CD4-positive, alpha-beta T cell treated with Interleukin-15 for 4 hours (primary cell): Measurements from ENCODE around the gene SF1.

Experiments
- DNase-seq: peaks from one replicate; pipeline ENCODE4 v3.0.0-alpha.2; 2020; ENCODE audit warnings: low spot score

The SF1 gene

DNA sequence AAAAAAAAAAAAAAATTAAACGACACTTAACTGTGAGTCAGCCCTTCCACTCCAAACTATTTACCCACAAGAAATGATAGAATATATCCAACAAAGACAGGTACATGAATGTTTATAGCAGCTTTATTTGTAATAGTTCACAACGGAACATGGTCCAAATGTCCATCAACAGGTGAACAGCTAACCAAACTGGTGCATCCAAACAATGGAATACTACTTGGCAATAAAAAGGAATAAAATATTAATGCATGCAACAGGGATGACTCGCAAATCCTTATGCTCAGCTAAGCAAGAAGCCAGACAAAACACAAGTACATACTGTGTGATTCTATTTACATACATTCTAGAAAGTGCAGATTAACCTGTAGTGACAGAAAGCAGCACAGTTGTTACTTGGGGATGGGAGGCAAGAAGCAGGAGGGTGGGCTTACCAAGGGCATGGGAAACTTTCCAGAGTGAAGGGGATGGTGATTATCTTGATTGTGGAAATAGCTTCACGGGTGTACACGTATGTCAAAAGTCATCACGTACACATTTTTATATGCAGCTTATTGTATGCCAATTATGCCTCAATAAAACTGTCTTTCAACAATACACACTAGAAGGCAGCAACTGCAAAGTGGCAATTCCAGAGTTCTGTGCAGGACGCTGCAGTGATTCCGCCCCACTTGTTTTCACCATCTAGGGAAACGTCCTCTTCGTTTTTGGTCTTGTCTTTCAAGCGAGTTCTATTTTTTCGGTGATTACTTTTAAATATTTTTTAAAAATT is 6.7 kb upstream of the SF1 start:
- DNase-seq = no peak

DNA sequence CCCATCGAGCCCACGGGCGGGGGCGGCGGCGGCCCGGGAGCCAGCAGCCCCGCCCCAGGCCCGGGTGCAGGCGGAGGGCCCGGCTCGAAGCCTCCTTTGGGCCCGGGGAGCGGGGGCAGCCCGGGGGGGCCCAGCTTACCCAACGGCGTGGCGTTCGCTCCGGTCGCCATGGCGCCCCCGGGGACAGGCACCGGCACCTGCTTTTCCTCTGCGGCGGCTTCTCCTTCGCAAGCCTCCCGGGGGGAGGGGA is 194 bp downstream of the SF1 start:
- no peak for DNase-seq

DNA sequence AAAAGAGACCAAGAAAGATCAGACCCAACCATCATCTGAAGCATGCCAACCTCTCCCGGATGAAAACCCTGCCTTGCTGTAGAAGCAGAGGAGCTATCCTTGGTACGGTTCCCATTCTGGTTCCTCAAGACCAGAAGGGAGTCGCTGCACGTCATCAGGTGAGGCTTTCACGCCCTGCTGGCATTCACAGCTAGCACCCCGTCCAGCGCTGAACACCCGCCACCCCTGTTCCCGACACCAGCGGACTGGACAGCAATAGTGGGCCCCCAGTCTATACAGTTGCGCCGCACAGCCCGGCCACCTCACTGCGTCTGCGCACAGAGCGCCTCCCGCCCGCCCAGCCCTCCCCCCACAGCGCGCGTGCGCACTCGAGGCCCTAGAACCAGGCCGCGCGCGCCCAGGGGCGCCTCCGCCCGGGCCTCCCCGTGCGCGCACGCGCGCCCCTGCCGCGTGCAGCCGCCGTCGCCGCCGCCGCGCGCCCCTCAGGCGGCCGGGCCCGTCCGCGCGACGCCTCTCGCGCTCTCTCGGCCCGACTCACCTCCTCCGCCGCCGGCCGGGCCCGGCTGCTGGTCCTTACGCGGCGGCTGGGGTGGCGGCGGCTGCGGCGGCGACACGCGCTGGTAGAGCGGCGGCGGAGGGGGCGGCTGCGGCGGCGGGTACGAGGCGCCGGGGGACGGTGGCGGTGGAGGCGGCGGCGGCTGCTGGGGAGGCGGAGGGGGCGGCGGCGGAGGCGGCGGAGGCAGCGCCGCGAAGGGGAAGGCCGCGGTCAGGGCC is 706 bp downstream of the SF1 start:
- DNase-seq = peak; percentile 79

DNA sequence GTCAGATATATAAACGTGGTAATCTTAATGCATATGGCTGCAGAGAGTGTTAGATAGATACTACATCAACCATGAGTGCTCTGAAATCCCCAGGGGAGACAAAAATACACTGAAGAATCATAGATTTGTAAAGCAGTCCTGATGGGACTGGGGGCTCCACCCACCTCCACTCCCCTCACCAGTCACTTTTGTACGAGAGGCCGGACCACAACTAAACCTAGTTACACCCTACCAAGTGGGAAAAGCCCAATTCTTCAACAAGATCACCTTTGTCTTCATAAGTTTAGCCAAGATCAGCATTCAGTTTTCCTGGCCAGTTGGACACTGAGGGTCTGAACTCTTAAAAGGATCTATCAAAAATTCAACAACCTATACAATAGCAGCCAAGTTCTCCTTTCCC is 1.5 kb downstream of the SF1 start:
- DNase-seq = no peak

DNA sequence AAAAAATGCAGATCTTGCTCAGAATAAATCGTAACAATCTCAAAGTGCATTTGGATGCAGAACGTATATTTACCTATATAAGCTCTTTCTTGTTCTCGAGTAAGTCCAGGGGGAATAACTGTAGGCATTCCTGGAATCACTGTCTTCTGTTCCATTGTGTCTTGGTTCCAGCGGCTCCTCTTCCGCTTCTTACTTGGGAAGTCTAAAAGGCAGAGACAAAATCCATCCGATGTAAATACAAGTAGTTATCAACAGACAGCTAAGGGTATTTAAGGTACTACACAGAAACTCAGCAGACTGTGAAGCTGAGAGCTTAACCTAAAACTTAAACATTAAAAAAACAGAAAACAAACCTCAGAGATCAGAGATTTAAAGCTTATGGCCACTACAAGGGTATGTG is 1.9 kb downstream of the SF1 start:
- DNase-seq = no peak

DNA sequence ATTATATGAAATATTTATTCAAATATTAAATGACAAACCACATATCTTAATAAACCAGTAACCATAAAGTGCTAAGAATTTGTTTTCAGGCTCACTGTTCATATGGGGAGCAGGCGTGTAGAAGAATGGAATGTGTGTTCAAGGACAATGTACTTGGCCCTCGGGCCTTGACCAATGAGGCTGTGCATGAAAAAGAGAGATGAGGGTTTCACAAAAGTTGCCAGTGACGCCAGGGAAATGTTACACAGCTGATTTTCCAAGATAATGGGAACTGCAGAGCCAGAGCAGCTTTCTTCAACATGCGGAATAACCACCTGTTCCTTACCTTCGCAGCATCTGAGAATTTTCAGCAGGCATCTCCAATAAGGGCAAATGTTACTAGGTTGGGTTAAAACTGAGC is 4.2 kb downstream of the SF1 start:
- DNase-seq = no peak

DNA sequence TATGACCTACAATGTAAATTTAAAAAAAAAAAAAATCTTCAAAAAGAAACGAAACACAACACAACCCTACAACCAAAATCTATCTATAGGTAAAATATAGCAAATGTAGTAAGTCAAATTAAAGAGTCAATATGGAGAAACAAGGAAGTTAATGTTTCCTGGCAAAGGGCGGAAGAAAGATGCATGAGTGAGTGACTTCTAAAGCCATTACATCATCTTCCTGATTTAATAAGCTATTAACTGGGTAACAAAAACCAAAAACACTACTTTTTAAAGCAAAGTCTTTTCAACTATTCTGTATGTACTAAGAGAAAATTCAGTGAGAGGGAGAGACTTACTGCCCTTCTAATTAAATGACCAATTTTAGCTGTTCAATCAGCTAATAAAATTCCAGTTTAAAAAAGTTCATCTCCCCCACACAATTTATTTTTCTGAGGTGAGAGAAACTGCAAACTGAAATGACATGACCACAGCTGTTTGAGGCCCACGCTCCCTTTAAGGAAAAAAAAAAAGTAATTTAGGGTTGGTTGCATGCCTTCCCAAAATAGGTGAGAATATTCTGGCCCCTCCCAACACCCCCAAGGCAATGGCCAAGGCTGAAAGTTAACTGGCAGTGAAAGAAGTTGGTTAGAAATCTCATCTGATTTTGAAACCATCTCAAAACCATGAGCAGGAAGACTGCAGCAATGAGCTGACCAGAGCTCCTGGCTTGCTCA is 5.9 kb downstream of the SF1 start:
- no peak for DNase-seq

DNA sequence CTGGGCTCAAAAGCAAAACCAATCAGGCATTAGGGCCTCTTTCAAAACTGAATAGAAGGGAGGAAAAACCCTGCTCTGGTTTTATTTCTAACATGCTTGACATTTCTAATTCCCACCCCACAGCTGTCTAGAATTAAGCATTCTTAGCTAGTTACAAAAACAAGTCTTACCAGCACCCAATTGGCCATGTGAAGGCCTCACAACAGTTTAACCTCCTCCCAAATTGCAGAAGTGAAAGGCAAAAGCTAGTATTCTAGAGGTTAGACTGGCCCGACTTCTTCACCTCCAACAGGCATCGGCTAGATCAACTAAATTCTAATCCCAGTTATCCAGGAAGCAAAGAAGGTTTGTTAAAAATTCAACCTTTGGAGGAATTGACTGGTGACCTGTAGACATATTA is 6.5 kb downstream of the SF1 start:
- no peak for DNase-seq

DNA sequence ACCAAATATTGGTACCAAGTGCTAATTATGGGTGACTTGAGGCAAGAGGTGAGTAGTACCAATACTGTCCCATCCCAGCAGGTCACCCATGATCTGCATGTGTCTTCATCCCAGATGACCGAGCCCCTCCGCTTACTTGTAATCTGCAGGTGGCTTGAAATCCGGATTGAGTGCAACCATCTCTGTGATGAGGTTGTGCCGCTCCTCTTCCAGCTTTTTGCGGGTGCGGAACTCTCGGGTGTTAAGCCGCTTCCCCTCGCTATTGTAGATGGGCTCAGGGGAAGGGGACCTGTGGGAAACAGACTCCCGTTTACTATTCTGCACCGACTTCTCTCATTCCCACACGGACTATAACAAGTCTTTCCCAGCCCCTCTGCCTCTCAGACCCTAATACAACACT is 8.2 kb downstream of the SF1 start:
- no peak for DNase-seq

DNA sequence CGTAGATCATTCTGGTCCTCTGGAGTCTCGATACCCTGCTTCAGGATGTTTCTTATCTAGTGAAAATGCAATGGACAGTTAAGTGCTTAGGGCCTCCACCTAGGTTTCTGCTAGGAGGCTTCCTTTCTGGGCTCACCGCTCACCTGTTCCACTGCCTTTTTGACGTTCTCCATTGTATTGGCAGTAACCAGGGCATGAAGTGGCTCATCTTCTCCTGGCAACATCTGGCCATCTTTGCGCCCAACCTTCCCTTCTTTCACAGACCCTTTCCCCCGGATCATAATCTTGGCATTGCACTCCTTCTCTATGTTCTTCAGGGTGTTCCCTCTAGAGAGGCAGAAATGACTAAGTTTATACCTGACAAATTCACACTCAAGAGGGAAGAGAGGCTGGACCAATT is 9.1 kb downstream of the SF1 start:
- no peak for DNase-seq

DNA sequence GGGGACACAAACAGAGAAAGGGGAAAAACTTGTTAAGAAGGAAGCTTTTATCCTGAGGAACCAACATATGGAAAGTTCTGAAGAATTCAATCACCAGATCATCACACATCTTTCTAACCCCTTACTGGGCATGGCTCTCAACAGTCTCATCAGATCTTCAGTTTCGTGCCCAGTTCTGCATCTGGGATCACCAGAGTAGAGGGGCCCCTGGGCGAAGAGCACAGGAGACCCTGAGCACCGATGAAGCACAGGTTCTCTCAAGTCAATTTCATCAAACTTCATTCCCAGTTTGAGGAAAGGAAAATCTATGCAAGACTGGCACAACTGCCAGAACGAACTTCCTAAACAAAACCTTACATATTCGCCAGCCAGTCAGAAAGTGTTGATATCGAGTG is 10.0 kb downstream of the SF1 start:
- no peak for DNase-seq

DNA sequence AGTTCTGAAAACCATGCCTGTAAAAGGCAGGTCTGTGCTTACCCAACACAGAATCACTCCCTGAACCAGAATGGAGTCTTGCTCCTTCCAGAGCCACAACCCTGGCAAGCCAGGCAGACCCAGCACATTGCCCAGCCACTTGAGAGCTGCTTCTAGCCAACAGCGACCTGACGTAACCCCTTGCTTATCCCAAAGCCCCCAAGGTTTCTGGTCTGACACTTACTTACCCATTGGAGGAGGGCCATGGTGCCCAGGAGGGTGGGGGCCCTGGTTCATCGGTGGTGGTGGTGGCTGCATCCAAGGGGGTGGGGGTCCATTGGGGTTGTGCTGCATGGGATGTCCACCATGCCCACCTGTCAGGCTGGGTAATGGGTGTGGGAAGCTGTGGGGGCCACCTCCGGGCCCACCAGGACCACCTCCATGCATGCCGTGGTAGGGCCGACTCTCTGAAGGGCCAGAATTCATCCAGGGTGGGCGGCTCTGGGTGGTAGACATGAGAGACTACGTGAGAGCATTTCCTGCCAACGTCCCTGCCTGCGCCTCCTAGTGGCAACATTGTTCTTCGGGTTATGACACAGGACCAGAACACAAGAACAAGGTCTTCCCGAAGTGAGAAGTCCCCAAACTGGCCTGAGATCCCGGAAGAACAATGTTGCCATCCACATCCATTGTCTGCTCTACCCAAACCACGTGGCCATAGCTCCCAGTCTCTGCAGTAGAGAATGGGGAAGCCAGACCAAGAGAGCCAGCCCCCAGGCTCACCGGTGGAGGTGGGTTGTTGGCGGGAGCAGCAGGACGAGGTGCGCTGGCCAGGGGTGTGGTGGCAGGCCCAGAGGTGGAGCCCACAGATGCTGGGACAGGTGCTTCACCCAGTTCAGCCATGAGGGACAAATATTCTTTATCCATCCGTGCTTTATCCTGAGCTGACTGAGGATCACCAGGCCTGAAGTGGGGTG is 10.7 kb downstream of the SF1 start:
- DNase-seq = peak; percentile 82

DNA sequence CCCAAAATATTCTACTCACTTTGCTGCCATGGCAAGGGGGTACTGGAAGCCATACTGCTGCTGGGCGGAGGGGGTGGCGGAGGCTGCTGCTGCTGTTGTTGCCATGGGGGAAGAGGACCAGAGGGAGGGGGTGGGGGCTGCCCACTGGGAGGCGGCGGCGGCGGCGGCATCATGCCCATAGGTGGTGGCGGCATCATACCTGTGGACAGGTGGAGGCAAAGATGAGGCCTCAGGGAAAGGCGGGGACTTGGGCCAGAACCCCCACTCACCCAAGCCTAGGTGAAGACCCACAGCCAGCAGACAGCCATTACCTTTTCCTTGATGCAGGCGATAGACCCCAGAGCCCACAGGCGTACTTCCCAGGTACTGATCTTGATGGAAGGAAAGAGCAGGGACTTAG is 11.5 kb downstream of the SF1 start:
- no peak for DNase-seq

DNA sequence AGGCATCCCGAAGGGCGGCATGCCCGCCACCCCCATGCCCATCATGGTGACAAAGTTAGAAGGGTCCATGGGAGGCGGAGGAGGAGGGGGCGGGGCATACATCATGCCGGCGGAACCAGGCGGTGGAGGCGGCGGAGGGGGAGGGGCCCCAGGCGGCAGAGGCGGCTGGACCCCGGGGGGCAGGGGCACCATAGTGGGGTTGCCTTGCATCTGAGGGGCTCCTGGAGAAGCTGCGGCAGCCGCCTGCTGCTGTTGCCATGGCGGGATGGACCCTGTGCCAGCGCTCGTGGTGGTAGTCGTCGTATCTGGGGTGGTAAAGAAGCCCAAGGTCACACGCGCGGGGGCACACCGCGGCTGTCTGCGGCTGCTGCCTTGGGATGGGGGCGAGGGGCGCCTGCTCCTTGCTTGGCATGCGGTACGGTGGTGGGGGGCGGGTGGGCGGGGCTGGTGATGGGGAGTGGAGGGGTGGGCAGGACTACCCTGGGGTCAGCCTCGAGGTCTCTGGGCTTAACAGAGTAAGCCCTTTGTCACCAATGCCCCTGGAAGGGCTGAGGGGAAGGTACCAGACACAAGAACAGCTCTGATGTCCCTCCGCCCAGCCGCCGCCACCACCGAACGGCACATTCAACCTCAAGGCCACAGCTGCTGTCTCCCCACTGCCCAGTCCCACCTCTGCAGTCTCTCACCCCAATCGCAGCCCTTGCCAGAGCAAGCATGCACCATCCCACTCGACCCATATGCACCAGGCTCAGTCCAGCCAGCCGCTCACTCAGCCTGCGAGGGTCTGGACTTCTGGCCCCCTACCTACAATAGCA is 12.3 kb downstream of the SF1 start:
- DNase-seq = no peak

DNA sequence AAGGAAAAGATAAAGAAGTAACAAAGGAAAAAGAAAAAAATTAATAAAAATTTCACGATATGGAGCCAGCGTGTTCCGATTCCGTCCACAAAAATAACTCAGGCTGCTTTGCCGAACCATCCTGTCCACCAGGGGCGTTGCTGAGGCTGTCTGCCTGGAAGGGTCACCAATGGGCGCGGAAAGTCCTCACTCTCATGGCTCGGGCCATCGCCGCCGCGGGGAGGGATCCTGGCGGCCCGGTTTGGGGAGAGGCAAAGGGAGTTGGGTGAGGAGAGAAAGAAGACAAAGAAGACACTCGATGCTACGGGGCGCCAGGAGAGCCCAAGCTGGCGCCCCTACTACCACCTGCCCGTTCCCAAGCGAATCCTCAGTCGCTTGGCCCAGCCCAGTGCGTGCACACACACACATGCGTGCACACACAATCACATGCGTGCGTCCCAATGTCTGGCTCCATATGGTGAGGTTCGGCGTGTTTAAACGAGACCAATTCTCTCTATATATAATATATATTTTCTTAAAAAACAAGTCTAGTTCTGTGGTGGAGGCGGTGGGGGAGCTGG is 13.0 kb downstream of the SF1 start:
- no peak for DNase-seq

DNA sequence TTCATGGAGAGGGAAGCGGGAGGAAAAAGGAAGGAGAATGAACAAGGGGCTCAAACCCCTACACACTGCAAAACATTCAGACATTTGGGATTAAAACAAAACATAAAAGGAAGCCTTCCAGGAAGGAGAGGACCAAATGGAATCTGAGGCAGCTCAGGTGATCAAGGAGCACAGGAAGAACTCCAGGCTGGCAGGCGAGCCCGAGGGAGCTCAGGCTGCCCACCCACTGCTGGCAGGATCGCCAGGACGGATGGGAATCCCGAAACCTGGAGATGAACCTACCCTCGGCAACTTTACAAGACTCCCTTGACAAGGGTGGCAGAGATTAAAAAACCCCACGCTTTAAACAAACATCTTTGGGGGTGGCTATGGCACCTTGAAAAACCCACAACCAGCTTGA is 13.6 kb downstream of the SF1 start:
- DNase-seq = no peak

DNA sequence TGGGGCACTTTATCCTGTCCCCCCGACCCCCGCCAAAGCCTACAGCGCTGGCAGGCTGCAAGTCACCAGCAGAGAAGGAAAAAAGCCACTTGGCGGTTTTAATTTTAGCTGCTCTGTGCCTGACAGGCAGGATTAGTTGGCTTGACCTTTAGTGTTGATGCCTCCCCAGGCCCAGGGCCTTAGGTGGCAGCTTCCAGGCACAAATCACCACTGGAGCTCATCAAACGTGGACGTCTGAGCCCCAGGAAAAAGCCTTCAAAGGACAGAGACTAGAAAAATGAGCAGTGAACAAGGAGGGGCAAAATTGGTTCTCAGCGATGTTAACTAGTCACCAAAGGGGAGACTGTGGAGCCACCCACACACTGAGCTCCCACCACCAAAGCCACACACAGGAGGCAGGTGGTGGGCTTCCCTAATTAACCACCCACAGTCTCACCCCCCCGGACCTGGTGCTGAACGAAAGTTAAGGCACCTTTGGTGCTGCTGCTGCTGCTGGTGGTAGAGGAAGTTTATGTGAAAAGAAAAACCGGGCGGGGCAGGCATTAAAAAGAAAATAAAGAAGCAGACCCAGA is 14.2 kb downstream of the SF1 start:
- peak; percentile 73 for DNase-seq

DNA sequence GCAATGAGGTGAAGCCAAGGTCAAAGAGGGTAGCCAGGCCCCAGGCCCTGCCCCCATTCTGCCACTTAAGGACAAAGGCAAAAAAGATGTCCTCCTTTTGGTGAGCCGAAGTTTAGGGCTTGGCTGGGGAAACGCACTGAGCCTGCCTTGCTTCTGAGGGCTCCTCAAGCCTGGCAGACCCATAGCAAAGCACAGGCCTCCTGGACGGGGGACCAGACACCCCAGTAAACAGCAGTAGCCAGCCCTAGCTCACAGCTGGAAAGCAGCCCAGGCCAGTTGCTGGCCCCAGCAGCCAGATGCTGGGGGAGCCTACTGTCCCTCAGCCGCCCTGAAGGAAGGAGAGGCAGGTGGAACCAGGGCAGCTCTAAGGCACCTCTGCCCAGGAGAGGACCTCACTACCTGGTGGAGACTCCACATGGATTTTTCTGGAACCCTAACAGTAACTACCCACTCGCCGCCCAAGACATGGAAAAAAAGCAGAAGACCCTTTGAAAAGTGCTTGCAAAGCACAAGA is 14.8 kb downstream of the SF1 start:
- DNase-seq = no peak

DNA sequence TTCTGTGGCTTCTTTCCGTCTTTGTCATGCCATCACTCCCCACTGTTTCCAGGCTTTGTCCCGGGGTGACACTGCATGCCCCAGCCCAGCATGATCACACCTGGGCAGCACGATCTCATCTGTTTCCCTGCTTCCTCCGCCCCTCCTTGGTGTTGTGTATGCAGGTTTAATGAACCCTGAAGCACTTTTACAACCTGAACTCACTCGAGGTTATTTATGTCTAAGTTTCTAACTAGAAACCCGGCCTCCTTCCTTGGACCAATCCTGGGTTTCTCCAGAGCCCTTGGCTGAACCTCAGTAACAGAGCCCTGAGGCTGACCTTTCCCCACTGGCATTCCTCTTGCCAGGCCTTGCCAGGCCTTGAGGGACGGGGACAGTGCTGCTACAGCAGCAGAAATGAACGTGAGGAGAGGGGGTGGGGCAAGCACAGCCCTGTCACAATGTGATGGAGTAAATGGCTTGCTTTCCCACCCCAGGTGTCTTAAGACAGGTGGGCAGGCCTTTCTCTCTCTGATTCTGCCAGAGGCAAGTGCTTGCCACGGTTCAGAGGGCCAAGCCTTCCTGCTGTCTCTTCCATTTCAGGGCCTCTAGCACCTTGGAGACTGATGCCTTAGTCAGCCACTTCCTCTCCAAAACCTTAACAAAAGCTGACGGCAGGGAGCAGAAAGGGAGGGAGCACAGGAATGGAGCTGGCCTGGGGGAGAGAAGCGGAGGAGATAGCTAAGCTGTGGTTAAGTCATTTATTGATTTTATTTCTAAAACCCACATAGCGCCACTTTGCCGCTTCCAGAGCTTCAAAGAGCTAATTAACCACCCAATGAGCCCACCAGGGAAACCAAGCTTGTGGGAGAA is 15.4 kb downstream of the SF1 start:
- peak; percentile 22 for DNase-seq

DNA sequence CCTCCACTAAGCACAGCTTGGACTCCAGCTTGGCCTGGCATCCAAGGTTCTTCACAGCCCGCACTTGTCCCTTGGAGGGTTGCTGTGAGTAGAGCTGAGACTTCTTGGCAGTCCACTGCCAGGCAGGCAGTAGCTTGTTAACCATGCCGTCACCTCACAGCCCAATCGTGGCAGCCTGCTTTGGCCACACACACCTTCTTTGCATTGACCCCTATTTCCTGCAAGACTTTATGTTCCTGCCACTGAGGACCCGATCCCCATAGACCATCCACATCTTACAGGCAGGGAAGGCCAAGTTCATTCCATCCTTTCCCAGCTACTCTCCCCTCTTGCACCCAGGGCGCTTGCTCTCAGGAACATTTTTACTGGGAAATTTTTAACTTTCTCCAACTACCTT is 16.1 kb downstream of the SF1 start:
- no peak for DNase-seq
